GM06990 (cell line): ENCODE data around the gene PRDM15.

Experiments used
- DNase-seq: peaks from one replicate; pipeline ENCODE4 v3.0.0-alpha.2; 2011; ENCODE audit not compliant: insufficient read length; ENCODE audit errors: extremely low read depth
- H3K27me3 ChIP-seq: replicated peaks from 2 replicates; pipeline ENCODE4 v1.6.0; 2011; ENCODE audit warnings: low read length; ENCODE audit not compliant: control insufficient read depth, insufficient read depth
- H3K36me3 ChIP-seq: 2 replicates; pipeline ENCODE4 v1.5.1; 2011; ENCODE audit warnings: low read length; ENCODE audit not compliant: control insufficient read depth, insufficient read depth
- H3K4me3 ChIP-seq: replicated peaks from 2 replicates; pipeline ENCODE4 v1.5.1; 2011; ENCODE audit warnings: low read depth, mild to moderate bottlenecking, control low read depth, low read length
- CTCF ChIP-seq: IDR thresholded peaks from 2 replicates; pipeline ENCODE4 v1.5.1; 2011; ENCODE audit warnings: low read length, control low read depth, mild to moderate bottlenecking, inconsistent platforms; ENCODE audit not compliant: insufficient read depth, poor library complexity, severe bottlenecking

Gene PRDM15

DNA sequence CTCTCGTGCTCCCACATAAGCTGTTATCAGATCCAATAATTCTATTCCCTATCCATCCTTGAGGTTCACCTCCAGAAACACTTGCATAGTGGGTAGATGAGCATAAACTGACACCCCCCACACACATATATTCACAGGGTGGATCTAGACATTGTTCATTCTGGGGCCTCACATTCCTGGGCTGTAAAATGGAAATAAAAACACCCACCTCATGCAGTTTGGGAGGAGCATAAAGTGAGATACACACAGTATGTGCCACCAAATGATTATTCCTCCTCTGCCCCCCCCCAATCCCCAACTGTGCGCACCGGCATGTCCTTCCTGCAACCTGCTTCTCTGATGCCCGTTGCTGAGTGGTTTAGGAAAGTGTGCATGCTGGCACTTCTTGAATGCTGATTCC lies 17.9 kb downstream of the PRDM15 start:
- no peak for TF ChIP-seq CTCF
- no peak overlapping the region for H3K4me3 ChIP-seq
- peaks cover 17% of the 10 kb centered on the region for H3K36me3 ChIP-seq
- no peak for DNase-seq
- H3K27me3 ChIP-seq, result no peaks in the 10 kb centered on the region

DNA sequence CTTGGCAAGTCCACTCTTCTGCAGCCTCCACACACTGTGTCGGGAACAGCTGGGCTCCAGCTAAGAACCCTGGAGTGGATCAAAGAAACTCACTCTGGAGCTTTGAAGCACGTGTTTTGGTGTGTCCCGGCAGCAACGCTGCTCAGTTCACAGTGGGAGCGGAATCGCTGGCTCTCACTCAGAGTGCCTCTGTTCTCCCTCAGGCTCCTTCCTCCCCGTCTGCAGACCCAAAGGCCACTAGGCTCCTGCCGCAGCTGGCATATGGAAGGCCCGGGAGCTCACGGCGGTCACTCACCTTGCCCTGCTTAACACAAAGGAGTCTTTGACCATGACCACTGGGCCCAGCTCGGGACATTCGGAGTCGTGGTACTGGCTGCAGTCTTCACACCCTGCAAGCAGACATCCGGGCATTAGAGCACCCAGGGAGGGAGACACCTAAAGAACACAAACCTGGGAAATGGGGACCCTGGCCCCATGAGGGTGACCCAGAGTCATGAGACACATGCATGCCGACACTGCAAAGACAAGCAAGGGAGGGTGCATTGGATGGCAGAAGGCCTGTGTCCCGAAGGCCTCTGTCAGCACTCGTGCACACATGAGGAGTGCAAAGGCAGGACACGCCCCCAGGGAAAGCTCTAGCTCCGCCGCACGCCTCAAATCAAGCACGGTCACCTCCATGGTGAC lies 19.7 kb downstream of the PRDM15 start:
- no peak for DNase-seq
- H3K4me3 ChIP-seq, result no peak overlapping the region
- TF ChIP-seq CTCF, result no peak
- H3K27me3 ChIP-seq, result no peaks in the 10 kb centered on the region
- H3K36me3 ChIP-seq, result peaks cover 25% of the 10 kb centered on the region

DNA sequence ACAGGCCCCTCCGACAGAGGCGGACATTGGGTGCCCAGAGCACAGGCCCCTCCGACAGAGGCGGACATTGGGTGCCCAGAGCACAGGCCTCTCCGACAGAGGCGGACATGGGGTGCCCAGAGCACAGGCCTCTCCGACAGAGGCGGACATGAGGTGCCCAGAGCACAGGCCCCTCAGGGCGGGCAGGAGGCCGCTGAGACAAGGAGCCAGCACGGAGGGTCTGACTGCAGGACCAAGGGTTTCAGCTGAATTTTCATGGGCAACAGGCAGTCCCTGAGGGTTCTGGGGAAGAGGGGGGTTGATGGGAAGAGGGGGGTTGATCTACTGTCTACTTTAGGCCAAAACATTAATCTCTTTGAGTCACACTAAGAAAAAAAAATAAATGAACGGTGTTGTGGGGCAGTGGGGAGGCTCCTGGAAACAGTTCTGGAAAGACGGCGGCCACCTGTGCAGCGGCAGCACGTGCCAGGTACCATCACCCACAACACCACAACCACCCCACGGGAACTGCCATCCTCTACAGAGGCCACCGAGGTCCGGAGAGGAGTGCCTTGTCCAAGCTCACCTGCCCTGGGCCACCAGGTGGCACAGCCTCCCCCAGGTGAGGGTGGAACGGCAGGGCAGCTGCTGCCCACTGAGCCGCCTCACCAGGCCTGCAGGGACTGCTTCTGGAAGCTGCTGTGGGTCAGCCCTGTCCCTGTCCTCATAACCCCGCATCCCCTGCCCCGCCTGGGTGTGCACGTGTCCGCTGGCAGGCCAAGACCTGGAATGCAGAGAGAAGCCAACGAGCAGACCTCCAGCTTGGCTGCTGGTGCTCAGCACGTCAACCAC lies 20.5 kb downstream of the PRDM15 start:
- DNase-seq, result no peak
- peaks cover 32% of the 10 kb centered on the region for H3K36me3 ChIP-seq
- H3K4me3 ChIP-seq, result no peak overlapping the region
- no peaks in the 10 kb centered on the region for H3K27me3 ChIP-seq
- TF ChIP-seq CTCF, result no peak

DNA sequence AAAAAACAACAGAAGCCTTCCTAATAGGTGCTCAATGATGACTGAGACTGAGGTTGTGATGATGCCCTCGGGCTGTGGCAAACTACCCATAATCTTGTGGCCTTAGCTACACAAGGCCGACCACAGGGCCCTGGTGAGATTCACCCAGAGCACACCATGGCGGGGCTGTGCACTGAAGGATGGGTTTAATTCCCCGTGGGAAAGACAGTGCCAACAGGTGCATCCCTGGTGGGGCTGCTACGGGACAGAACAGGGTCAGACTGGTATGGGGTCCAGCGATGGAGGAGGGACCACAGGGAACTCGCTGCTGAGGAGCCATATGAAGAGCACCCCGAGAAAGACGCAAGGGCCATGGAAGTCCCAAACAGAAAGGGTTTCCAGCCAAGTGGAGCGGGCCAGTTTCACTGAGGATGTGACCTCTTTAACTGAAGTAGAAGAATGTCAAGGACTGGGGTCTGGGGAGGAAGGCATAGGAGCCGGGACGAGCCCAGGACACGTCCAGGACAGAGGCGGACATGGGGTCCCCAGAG lies 21.3 kb downstream of the PRDM15 start:
- Histone ChIP-seq H3K4me3 (no peak overlapping the region), H3K36me3 (peaks cover 37% of the 10 kb centered on the region), H3K27me3 (no peaks in the 10 kb centered on the region)
- no peak for TF ChIP-seq CTCF
- DNase-seq, result no peak

GRCh38 chr21:41856572-41856971 lies 22.6 kb downstream of the PRDM15 start:
- no peaks in the 10 kb centered on the region for H3K27me3 ChIP-seq
- peaks cover 44% of the 10 kb centered on the region for H3K36me3 ChIP-seq
- TF ChIP-seq CTCF, result no peak
- no peak overlapping the region for H3K4me3 ChIP-seq
- DNase-seq, result no peak
